KOPT-K1 (cell line): Measurements from ENCODE around the gene TENM4.

Source experiments
- H3K27ac ChIP-seq: fragments of 200-600 bp; sonication (generic); 2 replicates; pipeline ENCODE4 v1.5.1; 2016; ENCODE audit warnings: antibody characterized with exemption, mild to moderate bottlenecking, low read depth, low read length; ENCODE audit not compliant: poor library complexity, severe bottlenecking
- H3K36me3 ChIP-seq: fragments of 200-600 bp; sonication (generic); 2 replicates; pipeline ENCODE4 v1.5.1; 2017; ENCODE audit warnings: antibody characterized with exemption, mild to moderate bottlenecking, low read length, moderate library complexity; ENCODE audit not compliant: insufficient read depth
- H3K9me3 ChIP-seq: fragments of 200-600 bp; sonication (generic); 2 replicates; pipeline ENCODE4 v1.5.1; 2017; ENCODE audit warnings: antibody characterized with exemption, low read length, mild to moderate bottlenecking; ENCODE audit not compliant: insufficient read depth, poor library complexity, severe bottlenecking

Gene TENM4

GRCh38 chr11:79340535-79340934 is 100.3 kb downstream of the TENM4 start:
- no peak overlapping the region for H3K27ac ChIP-seq
- H3K36me3 ChIP-seq, result no peaks in the 10 kb centered on the region
- no peaks in the 10 kb centered on the region for H3K9me3 ChIP-seq

GRCh38 chr11:79336797-79337517 is 103.9 kb downstream of the TENM4 start:
- Histone ChIP-seq H3K36me3 (no peaks in the 10 kb centered on the region), H3K27ac (no peak overlapping the region), H3K9me3 (no peaks in the 10 kb centered on the region)

- no peaks in the 10 kb centered on the region for H3K9me3 ChIP-seq
- H3K27ac ChIP-seq, result no peak overlapping the region
- H3K36me3 ChIP-seq, result no peaks in the 10 kb centered on the region
Observed at GRCh38 chr11:79335681-79336080, 105.1 kb downstream of the TENM4 start.

GRCh38 chr11:79333355-79333754 is 107.5 kb downstream of the TENM4 start:
- Histone ChIP-seq H3K27ac (no peak overlapping the region), H3K36me3 (no peaks in the 10 kb centered on the region), H3K9me3 (no peaks in the 10 kb centered on the region)

GRCh38 chr11:79332017-79332416 is 108.8 kb downstream of the TENM4 start:
- H3K27ac ChIP-seq, result no peak overlapping the region
- no peaks in the 10 kb centered on the region for H3K9me3 ChIP-seq
- no peaks in the 10 kb centered on the region for H3K36me3 ChIP-seq

- H3K27ac ChIP-seq, result no peak overlapping the region
- H3K36me3 ChIP-seq, result no peaks in the 10 kb centered on the region
- no peaks in the 10 kb centered on the region for H3K9me3 ChIP-seq
Observed at GRCh38 chr11:79331203-79331901, 109.5 kb downstream of the TENM4 start.

GRCh38 chr11:79330651-79331050 is 110.2 kb downstream of the TENM4 start:
- Histone ChIP-seq H3K9me3 (no peaks in the 10 kb centered on the region), H3K36me3 (no peaks in the 10 kb centered on the region), H3K27ac (no peak overlapping the region)

GRCh38 chr11:79329561-79329960 is 111.3 kb downstream of the TENM4 start:
- Histone ChIP-seq H3K9me3 (no peaks in the 10 kb centered on the region), H3K36me3 (no peaks in the 10 kb centered on the region)

GRCh38 chr11:79328402-79328801 is 112.4 kb downstream of the TENM4 start:
- no peaks in the 10 kb centered on the region for H3K9me3 ChIP-seq
- H3K36me3 ChIP-seq, result no peaks in the 10 kb centered on the region
- no peak overlapping the region for H3K27ac ChIP-seq

More at GRCh38 chr11:79329561-79329960, 111.3 kb downstream of the TENM4 start:
- no peak overlapping the region for H3K27ac ChIP-seq

GRCh38 chr11:79325851-79326250 is 115.0 kb downstream of the TENM4 start:
- H3K9me3 ChIP-seq, result no peaks in the 10 kb centered on the region
- H3K27ac ChIP-seq, result no peak overlapping the region
- H3K36me3 ChIP-seq, result no peaks in the 10 kb centered on the region

GRCh38 chr11:79321263-79321662 is 119.6 kb downstream of the TENM4 start:
- Histone ChIP-seq H3K36me3 (no peaks in the 10 kb centered on the region), H3K27ac (no peak overlapping the region), H3K9me3 (no peaks in the 10 kb centered on the region)

- no peak overlapping the region for H3K27ac ChIP-seq
- no peaks in the 10 kb centered on the region for H3K9me3 ChIP-seq
- no peaks in the 10 kb centered on the region for H3K36me3 ChIP-seq
Observed at GRCh38 chr11:79314906-79315689, 125.7 kb downstream of the TENM4 start.

GRCh38 chr11:79313530-79313913 is 127.3 kb downstream of the TENM4 start:
- no peaks in the 10 kb centered on the region for H3K9me3 ChIP-seq
- no peaks in the 10 kb centered on the region for H3K36me3 ChIP-seq
- no peak overlapping the region for H3K27ac ChIP-seq

- Histone ChIP-seq H3K9me3 (no peaks in the 10 kb centered on the region), H3K27ac (no peak overlapping the region), H3K36me3 (no peaks in the 10 kb centered on the region)
Observed at GRCh38 chr11:79312617-79313529, 128.0 kb downstream of the TENM4 start.
